A549 (cell line): ENCODE results near the gene TAF8. TPM values are rescaled to one million over a fixed set of nuclear protein-coding genes. Genes with fewer than 3 reads are reported as not detected.

Experiments
- ATAC-seq, 2 experiments: fragments of 200-7000 bp in 1 of 2; fragments of >200 bp in 1 of 2; cut with Nextera tagmentation in 1 of 2; cut with Tn5 transposase in 1 of 2; 3 replicates each; pipeline versions ENCODE4 v1.8.0 to v1.9.1; 2018 to 2020; ENCODE audit warnings: mild to moderate bottlenecking in 1 of 2, moderate library complexity in 1 of 2
- CTCF ChIA-PET: fragments of 300-600 bp; sonication (Branson Sonifier 250); formaldehyde crosslinking; extraction: SDS; loops from one replicate; lab custom pipeline; 2021; ENCODE audit warnings: antibody characterized with exemption, inconsistent platforms; lab: Yijun Ruan, JAX
- POLR2A ChIA-PET: fragments of 350-600 bp; formaldehyde crosslinking; extraction: SDS; loops from one replicate; lab custom pipeline; 2021; ENCODE audit warnings: antibody characterized with exemption, inconsistent platforms; lab: Yijun Ruan, JAX
- DNase-seq, 2 experiments: peaks; one replicate each; pipeline versions ENCODE4 v3.0.0 to v3.0.0-alpha.2; 2011 to 2016; ENCODE audit warnings: low read depth in 1 of 2, low spot score in 1 of 2
- FAIRE-seq: peaks from 2 replicates; lab custom pipeline; 2011; peaks lifted over from hg19 to GRCh38; lab: Jason Lieb, UNC
- H3K27ac ChIP-seq, 2 experiments: fragments of >200 bp; sonication (Bioruptor Twin); formaldehyde crosslinking; 3 replicates each; pipeline ENCODE4 v1.5.1; 2016 to 2017
- H3K4me1 ChIP-seq: fragments of >200 bp; sonication (Bioruptor Twin); formaldehyde crosslinking; 3 replicates; pipeline ENCODE4 v1.6.1; 2016
- H3K4me2 ChIP-seq: fragments of >200 bp; sonication (Bioruptor Twin); formaldehyde crosslinking; 3 replicates; pipeline ENCODE4 v1.6.1; 2016
- H3K4me3 ChIP-seq: fragments of >200 bp; sonication (Bioruptor Twin); formaldehyde crosslinking; 3 replicates; pipeline ENCODE4 v1.5.1; 2016
- H3K9me3 ChIP-seq: fragments of >200 bp; sonication (Bioruptor Twin); formaldehyde crosslinking; 3 replicates; pipeline ENCODE4 v1.6.1; 2016
- CBX2 ChIP-seq: fragments of 200-600 bp; sonication (generic); IDR thresholded peaks from 2 replicates; pipeline ENCODE4 v1.6.1; 2016; ENCODE audit warnings: low read depth, mild to moderate bottlenecking, borderline replicate concordance
- CBX8 ChIP-seq: fragments of 200-600 bp; sonication (generic); IDR thresholded peaks from 2 replicates; pipeline ENCODE4 v1.6.1; 2016
- CHD2 ChIP-seq: fragments of 150-350 bp; IDR thresholded peaks from 2 replicates; pipeline ENCODE4 v1.6.1; 2014; ENCODE audit warnings: low read length; ENCODE audit not compliant: partially characterized antibody
- EP300 ChIP-seq, 2 experiments: fragments of >200 bp; sonication (Bioruptor Twin); formaldehyde crosslinking; IDR thresholded peaks; 2 replicates in 1 of 2; 3 replicates in 1 of 2; pipeline ENCODE4 v1.6.1; 2016 to 2017
- FOSL2 ChIP-seq, 2 experiments: fragments of 450-650 bp in 1 of 2; fragments of >200 bp in 1 of 2; sonication (Bioruptor Twin) in 1 of 2; formaldehyde crosslinking; IDR thresholded peaks; 2 replicates each; pipeline versions ENCODE4 v1.5.0 to v1.6.1; 2016 to 2020; ENCODE audit warnings: mild to moderate bottlenecking in 1 of 2, moderate library complexity in 1 of 2
- FOXS1 ChIP-seq: fragments of 250-450 bp; sonication (Bioruptor Pico); IDR thresholded peaks from 2 replicates; pipeline ENCODE4 v1.5.0; 2020; ENCODE audit warnings: mild to moderate bottlenecking, moderate library complexity
- GATA3 ChIP-seq: IDR thresholded peaks from 2 replicates; pipeline ENCODE4 v1.6.1; 2012; ENCODE audit warnings: borderline replicate concordance
- HOXB5 ChIP-seq: fragments of 250-450 bp; sonication (Bioruptor Pico); IDR thresholded peaks from 2 replicates; pipeline ENCODE4 v1.5.0; 2020; ENCODE audit warnings: mild to moderate bottlenecking, moderate library complexity
- JUNB ChIP-seq: fragments of >200 bp; sonication (Bioruptor Twin); formaldehyde crosslinking; IDR thresholded peaks from 2 replicates; pipeline ENCODE4 v1.6.1; 2016
- MAFK ChIP-seq: fragments of 450-650 bp; IDR thresholded peaks from 2 replicates; pipeline ENCODE4 v1.6.1; 2014; ENCODE audit not compliant: partially characterized antibody
- MAZ ChIP-seq: fragments of 150-350 bp; IDR thresholded peaks from 2 replicates; pipeline ENCODE4 v1.6.1; 2014; ENCODE audit warnings: antibody characterized with exemption, low read depth, low read length, borderline replicate concordance
- NFE2L2 ChIP-seq: fragments of 150-350 bp; conservative IDR thresholded peaks from 2 replicates; pipeline ENCODE4 v1.6.1; 2014; ENCODE audit warnings: low read length
- NR3C1 ChIP-seq: fragments of >200 bp; sonication (Bioruptor Twin); formaldehyde crosslinking; IDR thresholded peaks from 3 replicates; pipeline ENCODE4 v1.6.1; 2017
- POLR2AphosphoS2 ChIP-seq: conservative IDR thresholded peaks from 2 replicates; pipeline ENCODE4 v1.6.1; 2012; ENCODE audit warnings: low read length, improper control_type of control experiment, inconsistent platforms
- TFCP2L1 ChIP-seq: fragments of 250-450 bp; sonication (Bioruptor Pico); IDR thresholded peaks from 2 replicates; pipeline ENCODE4 v1.5.0; 2021; ENCODE audit warnings: mild to moderate bottlenecking
- TP53 ChIP-seq: fragments of 250-450 bp; sonication (Bioruptor Pico); IDR thresholded peaks from 2 replicates; pipeline ENCODE4 v1.5.0; 2021; ENCODE audit warnings: mild to moderate bottlenecking, moderate library complexity
- ZC3H11A ChIP-seq: fragments of 450-650 bp; IDR thresholded peaks from 2 replicates; pipeline ENCODE4 v1.6.1; 2014; ENCODE audit warnings: antibody characterized with exemption, mild to moderate bottlenecking
- ZFP36 ChIP-seq: fragments of 450-650 bp; IDR thresholded peaks from 2 replicates; pipeline ENCODE4 v1.6.1; 2014; ENCODE audit warnings: borderline replicate concordance; ENCODE audit not compliant: partially characterized antibody
- ZNF302 ChIP-seq: fragments of 250-450 bp; sonication (Bioruptor Pico); IDR thresholded peaks from 2 replicates; pipeline ENCODE4 v1.9.0; 2021; ENCODE audit warnings: inconsistent platforms, mild to moderate bottlenecking, moderate library complexity
- WGBS: methylation state at CpG from one replicate; pipeline ENCODE4 v1.1.6; 2017; ENCODE audit errors: missing lambda C conversion rate; 5-methylcytosine and 5-hydroxymethylcytosine counted together
- polyA plus RNA-seq, 4 experiments: library from polyadenylated mRNA; depleted of rRNA in 3 of 4; stranded (reverse); fragments of >200 nt; fragmentation: RNase III in 1 of 4; extraction: RNeasy Plus Mini Kit Qiagen cat#74134 plus additional on column Dnase treatment in 1 of 4; gene quantifications; 2 replicates in 3 of 4; 3 replicates in 1 of 4; pipeline ENCODE4 v1.2.3, GENCODE V29; 2011 to 2017
- TF ChIP-seq, protein P1 (sequence below): IDR thresholded peaks from 2 replicates; pipeline ENCODE4 v1.6.1; 2012
- TF ChIP-seq, protein P2 (sequence below): fragments of 200-600 bp; sonication (generic); IDR thresholded peaks from 2 replicates; pipeline ENCODE4 v1.6.1; 2016; ENCODE audit warnings: antibody characterized with exemption, mild to moderate bottlenecking, moderate library complexity

TAF8 gene
- polyA plus RNA-seq, 2 of the 4 experiments (the other 2 are of a cell fraction) = 14.0 to 18.7 TPM

- TF ChIP-seq, protein P1, sequence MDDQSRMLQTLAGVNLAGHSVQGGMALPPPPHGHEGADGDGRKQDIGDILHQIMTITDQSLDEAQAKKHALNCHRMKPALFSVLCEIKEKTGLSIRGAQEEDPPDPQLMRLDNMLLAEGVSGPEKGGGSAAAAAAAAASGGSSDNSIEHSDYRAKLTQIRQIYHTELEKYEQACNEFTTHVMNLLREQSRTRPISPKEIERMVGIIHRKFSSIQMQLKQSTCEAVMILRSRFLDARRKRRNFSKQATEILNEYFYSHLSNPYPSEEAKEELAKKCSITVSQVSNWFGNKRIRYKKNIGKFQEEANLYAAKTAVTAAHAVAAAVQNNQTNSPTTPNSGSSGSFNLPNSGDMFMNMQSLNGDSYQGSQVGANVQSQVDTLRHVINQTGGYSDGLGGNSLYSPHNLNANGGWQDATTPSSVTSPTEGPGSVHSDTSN = no peak
- no peak for TF ChIP-seq CHD2
Measured at GRCh38 chr6:42017021-42017643, 33.2 kb upstream of the TAF8 start (continued).

- H3K4me1 ChIP-seq = peaks cover 14% of the 10 kb centered on the region
- ATAC-seq (no peak), DNase-seq (no peak), FAIRE-seq (no peak)
- no peak overlapping the region for H3K4me2 ChIP-seq
- ChIA-PET CTCF (no interaction called here), POLR2A (no interaction called here)
- H3K27ac ChIP-seq = no peak overlapping the region
- H3K9me3 ChIP-seq = no peaks in the 10 kb centered on the region
- 92% methylated on average over 8 of the region's 8 CpGs for WGBS
- H3K4me3 ChIP-seq = no peak overlapping the region
- TF ChIP-seq, protein P1 = no peak
- no peak for TF ChIP-seq ZNF302
- TF ChIP-seq ZC3H11A = no peak
- TF ChIP-seq TFCP2L1 (CRISPR knock-in tag) = no peak
Measured at GRCh38 chr6:42020967-42021366, 29.4 kb upstream of the TAF8 start.

- Histone ChIP-seq H3K4me2 (no peak overlapping the region), H3K27ac (peak overlapping the region in 1 of 2 experiments; percentile 32; a peak in 1 of 6 replicates), H3K4me1 (peaks cover 6% of the 10 kb centered on the region), H3K9me3 (no peaks in the 10 kb centered on the region), H3K4me3 (no peak overlapping the region)
- ChIA-PET POLR2A (no interaction called here), CTCF (no interaction called here)
- ATAC-seq (no peak), FAIRE-seq (no peak), DNase-seq (no peak)
- WGBS = 81% methylated on average over 12 of the region's 12 CpGs
- peak; percentile 29 for TF ChIP-seq MAFK
- TF ChIP-seq FOXS1 (CRISPR knock-in tag) = no peak
Measured at GRCh38 chr6:42021847-42022754, 28.2 kb upstream of the TAF8 start.

DNA sequence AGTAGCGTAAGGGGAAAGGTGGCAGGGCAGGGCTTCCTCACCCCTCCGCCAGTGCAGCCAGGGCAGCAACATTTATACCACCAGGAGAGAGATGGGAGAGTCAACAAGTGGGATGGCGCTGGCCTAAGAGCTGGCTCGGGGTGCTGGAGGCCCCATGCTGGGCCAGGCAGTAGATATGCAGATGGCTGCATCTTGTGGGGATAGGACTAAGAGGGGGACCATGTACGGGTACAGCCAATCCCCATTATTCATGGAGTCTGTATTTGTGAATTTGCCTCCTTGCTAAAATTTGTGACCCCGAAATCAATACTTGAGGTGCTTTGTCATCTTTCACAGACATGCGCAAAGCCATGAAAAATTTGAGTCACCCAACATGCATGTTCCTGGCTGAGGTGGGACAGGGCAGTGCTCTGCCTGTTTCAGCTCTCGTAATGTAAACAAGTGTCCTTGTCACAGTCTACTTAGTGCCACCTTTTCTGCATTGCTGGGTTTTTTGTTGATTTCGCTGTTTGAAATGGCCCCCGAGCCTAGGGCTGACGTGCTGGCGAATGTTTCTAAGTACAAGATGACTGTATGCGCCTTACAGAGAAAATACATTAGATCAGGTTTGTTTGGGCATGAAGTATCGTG, 27.5 kb upstream of the TAF8 start:
- DNase-seq (no peak), FAIRE-seq (no peak), ATAC-seq (no peak)
- POLR2A ChIA-PET = no interaction called here
- Histone ChIP-seq H3K9me3 (no peaks in the 10 kb centered on the region), H3K4me2 (no peak overlapping the region), H3K27ac (no peak overlapping the region), H3K4me3 (no peak overlapping the region), H3K4me1 (peaks cover under 1% of the 10 kb centered on the region)
- WGBS = 88% methylated on average over 14 of the region's 14 CpGs
- TF ChIP-seq EP300 (IDR thresholded peaks at IDR 0.05) (no peak), TP53 (CRISPR knock-in tag) (no peak), JUNB (no peak), ZFP36 (no peak), CBX2 (no peak), NR3C1 (no peak), MAZ (no peak), POLR2AphosphoS2 (no peak), CBX8 (no peak), FOSL2 (IDR thresholded peaks at IDR 0.05) (no peak), FOSL2 (CRISPR knock-in tag; IDR thresholded peaks at IDR 0.05) (no peak), GATA3 (no peak), HOXB5 (CRISPR knock-in tag) (no peak), NFE2L2 (no peak), ZC3H11A (no peak)
- TF ChIP-seq, protein P2, sequence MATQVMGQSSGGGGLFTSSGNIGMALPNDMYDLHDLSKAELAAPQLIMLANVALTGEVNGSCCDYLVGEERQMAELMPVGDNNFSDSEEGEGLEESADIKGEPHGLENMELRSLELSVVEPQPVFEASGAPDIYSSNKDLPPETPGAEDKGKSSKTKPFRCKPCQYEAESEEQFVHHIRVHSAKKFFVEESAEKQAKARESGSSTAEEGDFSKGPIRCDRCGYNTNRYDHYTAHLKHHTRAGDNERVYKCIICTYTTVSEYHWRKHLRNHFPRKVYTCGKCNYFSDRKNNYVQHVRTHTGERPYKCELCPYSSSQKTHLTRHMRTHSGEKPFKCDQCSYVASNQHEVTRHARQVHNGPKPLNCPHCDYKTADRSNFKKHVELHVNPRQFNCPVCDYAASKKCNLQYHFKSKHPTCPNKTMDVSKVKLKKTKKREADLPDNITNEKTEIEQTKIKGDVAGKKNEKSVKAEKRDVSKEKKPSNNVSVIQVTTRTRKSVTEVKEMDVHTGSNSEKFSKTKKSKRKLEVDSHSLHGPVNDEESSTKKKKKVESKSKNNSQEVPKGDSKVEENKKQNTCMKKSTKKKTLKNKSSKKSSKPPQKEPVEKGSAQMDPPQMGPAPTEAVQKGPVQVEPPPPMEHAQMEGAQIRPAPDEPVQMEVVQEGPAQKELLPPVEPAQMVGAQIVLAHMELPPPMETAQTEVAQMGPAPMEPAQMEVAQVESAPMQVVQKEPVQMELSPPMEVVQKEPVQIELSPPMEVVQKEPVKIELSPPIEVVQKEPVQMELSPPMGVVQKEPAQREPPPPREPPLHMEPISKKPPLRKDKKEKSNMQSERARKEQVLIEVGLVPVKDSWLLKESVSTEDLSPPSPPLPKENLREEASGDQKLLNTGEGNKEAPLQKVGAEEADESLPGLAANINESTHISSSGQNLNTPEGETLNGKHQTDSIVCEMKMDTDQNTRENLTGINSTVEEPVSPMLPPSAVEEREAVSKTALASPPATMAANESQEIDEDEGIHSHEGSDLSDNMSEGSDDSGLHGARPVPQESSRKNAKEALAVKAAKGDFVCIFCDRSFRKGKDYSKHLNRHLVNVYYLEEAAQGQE = no peak
- CTCF ChIA-PET = no interaction called here
